Endometrial microvascular endothelial cells (primary cell): ENCODE measurements around the gene RRM2. TPM values are rescaled to one million over a fixed set of nuclear protein-coding genes. Genes with fewer than 3 reads are reported as not detected.

Experiments used
- total RNA-seq: library from RNA; depleted of rRNA; stranded (reverse); fragments of >200 nt; gene quantifications from one replicate; pipeline ENCODE4 v1.2.3, GENCODE V29; 2015; ENCODE audit errors: inconsistent ontology term

The RRM2 gene
- total RNA-seq, 1 donor from 2014 or later, result 134 TPM

Other genes with a start within 250 kb of the RRM2 start
- 3.2 TPM for gene GRHL1, start 171.0 kb upstream of the RRM2 start, total RNA-seq
- gene KLF11, start 79.2 kb upstream of the RRM2 start, total RNA-seq, result 4.3 TPM
- not detected for gene CYS1, start 42.3 kb upstream of the RRM2 start, total RNA-seq
- 183 TPM for gene HPCAL1, start 180.2 kb downstream of the RRM2 start, total RNA-seq